Thoracic aorta (tissue), 2 donors: ENCODE results near the gene CTDSP1. TPM values are rescaled to one million over a fixed set of nuclear protein-coding genes. Genes with fewer than 3 reads are reported as not detected.

Experiments used
- ATAC-seq: fragments of 150-250 bp; one replicate; pipeline ENCODE4 v1.8.0; 2017; ENCODE audit warnings: low read depth; ENCODE audit not compliant: insufficient number of reproducible peaks, low FRiP score
- DNase-seq: peaks from one replicate; pipeline ENCODE4 v3.0.0-alpha.2; 2020; ENCODE audit warnings: low spot score
- H3K27ac ChIP-seq, 2 donors: fragments of 200-600 bp; sonication (generic); 1 replicate in 1 of 2; 2 replicates in 1 of 2; pipeline ENCODE4 v1.5.1; 2016; ENCODE audit warnings: mild to moderate bottlenecking in 2 of 2, moderate library complexity in 2 of 2
- H3K27me3 ChIP-seq: fragments of 200-600 bp; sonication (generic); replicated peaks from 2 replicates; pipeline ENCODE4 v1.6.0; 2016; ENCODE audit warnings: mild to moderate bottlenecking; ENCODE audit not compliant: insufficient read depth
- H3K36me3 ChIP-seq: fragments of 200-600 bp; sonication (generic); one replicate; pipeline ENCODE4 v1.5.1; 2016
- H3K4me1 ChIP-seq, 2 donors: fragments of 200-600 bp; sonication (generic); 1 replicate in 1 of 2; 2 replicates in 1 of 2; pipeline versions ENCODE4 v1.5.1 to v1.6.0; 2016; ENCODE audit warnings: low read depth in 2 of 2, mild to moderate bottlenecking in 1 of 2; ENCODE audit not compliant: control insufficient read depth in 1 of 2
- H3K4me3 ChIP-seq: fragments of 200-600 bp; sonication (generic); 2 replicates; pipeline ENCODE4 v1.5.1; 2016; ENCODE audit warnings: mild to moderate bottlenecking
- H3K9me3 ChIP-seq: fragments of 200-600 bp; sonication (generic); 2 replicates; pipeline ENCODE4 v1.5.1; 2016
- total RNA-seq, 2 donors: library from RNA; depleted of rRNA; stranded (reverse); fragments of >200 nt; gene quantifications; one replicate each; pipeline versions ENCODE4 v1.1.0 to v1.2.3, GENCODE V29; 2016
- TF ChIP-seq, protein P1 (sequence below): fragments of 200-600 bp; sonication (generic); IDR thresholded peaks from one replicate; pipeline ENCODE4 v1.5.1; 2019; ENCODE audit warnings: antibody characterized with exemption

The CTDSP1 gene
- total RNA-seq, 2 donors from 2014 or later = 141 to 182 TPM

DNA sequence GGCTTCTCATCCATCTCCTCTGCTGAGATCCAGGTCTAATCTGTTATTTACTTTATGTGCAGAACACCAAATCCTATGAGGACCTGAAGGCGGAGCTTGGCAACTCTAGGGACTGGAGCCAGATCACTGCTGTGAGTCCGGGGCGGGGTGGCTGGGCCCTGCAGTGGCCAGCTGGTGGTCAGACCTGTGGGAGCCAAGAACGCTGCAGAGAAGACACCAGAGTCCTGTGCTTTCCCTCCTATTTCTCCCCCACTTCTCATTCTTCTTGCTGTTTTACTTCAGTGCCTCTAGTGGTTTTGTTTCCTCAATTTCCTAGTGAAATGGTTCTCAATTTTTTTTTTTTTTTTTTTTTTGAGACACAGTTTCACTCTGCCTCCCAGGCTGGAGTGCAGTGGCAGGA lies 38.9 kb downstream of the CTDSP1 start:
- Histone ChIP-seq H3K36me3 (no peaks in the 10 kb centered on the region), H3K4me3 (no peak overlapping the region), H3K4me1 (no peaks in the 10 kb centered on the region), H3K27me3 (no peaks in the 10 kb centered on the region), H3K27ac (no peak overlapping the region), H3K9me3 (no peaks in the 10 kb centered on the region)
- ATAC-seq = no peak
- TF ChIP-seq, protein P1, sequence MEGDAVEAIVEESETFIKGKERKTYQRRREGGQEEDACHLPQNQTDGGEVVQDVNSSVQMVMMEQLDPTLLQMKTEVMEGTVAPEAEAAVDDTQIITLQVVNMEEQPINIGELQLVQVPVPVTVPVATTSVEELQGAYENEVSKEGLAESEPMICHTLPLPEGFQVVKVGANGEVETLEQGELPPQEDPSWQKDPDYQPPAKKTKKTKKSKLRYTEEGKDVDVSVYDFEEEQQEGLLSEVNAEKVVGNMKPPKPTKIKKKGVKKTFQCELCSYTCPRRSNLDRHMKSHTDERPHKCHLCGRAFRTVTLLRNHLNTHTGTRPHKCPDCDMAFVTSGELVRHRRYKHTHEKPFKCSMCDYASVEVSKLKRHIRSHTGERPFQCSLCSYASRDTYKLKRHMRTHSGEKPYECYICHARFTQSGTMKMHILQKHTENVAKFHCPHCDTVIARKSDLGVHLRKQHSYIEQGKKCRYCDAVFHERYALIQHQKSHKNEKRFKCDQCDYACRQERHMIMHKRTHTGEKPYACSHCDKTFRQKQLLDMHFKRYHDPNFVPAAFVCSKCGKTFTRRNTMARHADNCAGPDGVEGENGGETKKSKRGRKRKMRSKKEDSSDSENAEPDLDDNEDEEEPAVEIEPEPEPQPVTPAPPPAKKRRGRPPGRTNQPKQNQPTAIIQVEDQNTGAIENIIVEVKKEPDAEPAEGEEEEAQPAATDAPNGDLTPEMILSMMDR = no peak
- no peak for DNase-seq

DNA sequence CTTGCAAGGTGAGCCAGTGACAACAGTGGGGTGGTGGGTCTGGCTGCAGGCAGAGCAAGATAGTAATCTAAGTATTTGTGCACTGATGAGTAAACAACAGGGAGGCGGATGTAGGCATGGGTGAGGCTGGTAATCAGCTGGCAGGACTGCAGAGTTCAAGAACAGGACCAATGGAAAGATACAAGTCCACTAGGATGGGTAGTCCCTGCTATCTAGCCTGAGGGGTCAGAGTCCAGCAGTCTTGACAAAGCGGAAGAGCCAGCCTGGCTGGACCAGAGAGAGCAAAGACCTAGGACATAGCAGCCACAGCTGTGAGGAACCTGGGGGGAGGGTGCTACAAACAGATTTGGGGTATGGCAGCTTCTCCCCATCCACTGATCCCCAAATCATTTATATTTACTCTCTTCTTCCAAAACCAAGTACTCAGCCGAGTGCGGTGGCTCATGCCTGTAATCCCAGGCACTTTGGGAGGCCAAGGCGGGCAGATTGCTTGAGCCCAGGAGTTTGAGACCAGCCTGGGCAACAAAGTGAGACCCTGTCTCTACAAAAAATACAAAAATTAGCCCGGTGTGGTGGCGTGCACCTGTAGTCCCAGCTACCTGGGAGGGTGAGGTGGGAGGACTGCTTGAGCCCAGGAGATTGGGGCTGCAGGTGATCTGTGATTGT lies 45.2 kb downstream of the CTDSP1 start:
- H3K27me3 ChIP-seq = no peaks in the 10 kb centered on the region
- H3K4me1 ChIP-seq = no peaks in the 10 kb centered on the region
- DNase-seq (no peak), ATAC-seq (no peak)
- no peak overlapping the region for H3K4me3 ChIP-seq
- TF ChIP-seq, protein P1 = no peak
- no peaks in the 10 kb centered on the region for H3K9me3 ChIP-seq
- no peak overlapping the region for H3K27ac ChIP-seq
- peaks cover 12% of the 10 kb centered on the region for H3K36me3 ChIP-seq

DNA sequence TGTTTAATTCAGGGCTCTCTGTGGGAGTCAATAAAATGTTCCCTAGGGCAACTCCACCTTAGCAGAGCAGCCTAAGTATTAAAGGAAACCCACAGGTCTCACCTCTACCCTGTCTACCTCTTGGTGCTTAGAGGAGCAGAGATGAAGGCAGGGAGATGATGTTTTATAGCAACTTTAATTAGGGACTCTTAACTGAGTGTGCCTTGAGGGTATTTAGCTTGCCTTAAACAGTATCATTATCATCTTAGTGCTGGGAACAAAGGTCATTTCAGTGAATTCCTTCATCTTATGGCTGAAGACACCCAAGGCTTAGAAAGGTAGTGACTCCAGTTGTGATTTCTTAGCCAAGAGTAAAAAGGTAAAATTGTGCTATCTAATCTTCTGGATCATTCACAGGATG lies 45.9 kb downstream of the CTDSP1 start:
- Histone ChIP-seq H3K9me3 (no peaks in the 10 kb centered on the region), H3K36me3 (peaks cover 12% of the 10 kb centered on the region), H3K4me1 (no peaks in the 10 kb centered on the region), H3K27me3 (no peaks in the 10 kb centered on the region), H3K27ac (no peak overlapping the region), H3K4me3 (no peak overlapping the region)
- no peak for ATAC-seq
- no peak for DNase-seq
- TF ChIP-seq, protein P1 = no peak

DNA sequence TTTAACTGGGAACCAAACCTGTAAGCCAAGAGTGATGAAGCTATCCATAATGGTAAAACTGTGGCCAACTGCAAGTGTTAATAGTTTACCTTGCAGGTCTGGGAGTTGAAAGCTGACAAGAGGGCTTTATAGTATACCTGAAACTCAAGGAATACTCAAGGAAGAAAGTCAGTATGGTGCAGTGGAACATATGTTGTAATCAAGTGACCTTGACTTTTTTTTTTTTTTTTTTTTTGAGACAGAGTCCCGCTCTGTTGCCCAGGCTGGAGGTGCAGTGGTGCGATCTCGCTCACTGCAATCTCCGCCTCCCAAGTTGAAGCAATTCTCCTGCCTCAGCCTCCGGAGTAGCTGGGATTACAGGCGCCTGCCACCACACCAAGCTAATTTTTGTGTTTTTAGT lies 46.9 kb downstream of the CTDSP1 start:
- Histone ChIP-seq H3K27me3 (no peaks in the 10 kb centered on the region), H3K4me3 (no peak overlapping the region), H3K4me1 (no peaks in the 10 kb centered on the region), H3K27ac (no peak overlapping the region), H3K36me3 (peaks cover 12% of the 10 kb centered on the region), H3K9me3 (no peaks in the 10 kb centered on the region)
- TF ChIP-seq, protein P1 = no peak
- DNase-seq (no peak), ATAC-seq (no peak)

GRCh38 chr2:218447072-218447471 lies 47.4 kb downstream of the CTDSP1 start:
- DNase-seq = no peak
- Histone ChIP-seq H3K9me3 (no peaks in the 10 kb centered on the region), H3K27ac (no peak overlapping the region), H3K27me3 (no peaks in the 10 kb centered on the region), H3K4me3 (no peak overlapping the region), H3K36me3 (peaks cover 12% of the 10 kb centered on the region), H3K4me1 (no peaks in the 10 kb centered on the region)
- TF ChIP-seq, protein P1 = no peak
- ATAC-seq = no peak
